Stimulated activated naive CD8-positive, alpha-beta T cell treated with anti-CD3 and anti-CD28 coated beads, Interleukin-15, Interleukin-2, amounts not matched to agents 100 ng/mL and 50 ng/mL, for 24 hours (primary cell): ENCODE results near the gene LRMDA.
"Not testable (repeated sequence)": the region's sequence is repeated elsewhere in the genome, so short reads cannot be mapped to it uniquely, and the experiment has no call there.

ENCODE experiments used
- H3K27ac Mint-ChIP-seq: one replicate; pipeline ENCODE4 v1.8.0; 2021; ENCODE audit warnings: mild to moderate bottlenecking, mixed read lengths
- H3K27me3 Mint-ChIP-seq: one replicate; pipeline ENCODE4 v1.8.0; 2021; ENCODE audit warnings: mixed read lengths
- H3K36me3 Mint-ChIP-seq: one replicate; pipeline ENCODE4 v1.8.0; 2021; ENCODE audit warnings: low read depth, mixed read lengths
- H3K4me1 Mint-ChIP-seq: one replicate; pipeline ENCODE4 v1.8.0; 2021; ENCODE audit warnings: low read depth, mixed read lengths
- H3K4me3 Mint-ChIP-seq: one replicate; pipeline ENCODE4 v1.8.0; 2021; ENCODE audit warnings: mild to moderate bottlenecking, mixed read lengths
- H3K9me3 Mint-ChIP-seq: one replicate; pipeline ENCODE4 v1.8.0; 2021; ENCODE audit warnings: mixed read lengths

LRMDA gene

GRCh38 chr10:76051007-76051936 lies 619.8 kb downstream of the LRMDA start:
- H3K4me1 Mint-ChIP-seq: no peaks in the 10 kb centered on the region
- H3K27me3 Mint-ChIP-seq: no peaks in the 10 kb centered on the region
- H3K36me3 Mint-ChIP-seq: no peaks in the 10 kb centered on the region
- H3K4me3 Mint-ChIP-seq: no peak overlapping the region
- no peaks in the 10 kb centered on the region for H3K9me3 Mint-ChIP-seq
- H3K27ac Mint-ChIP-seq: no peak overlapping the region

GRCh38 chr10:76052682-76053503 lies 621.5 kb downstream of the LRMDA start:
- Mint-ChIP-seq H3K27me3 (no peaks in the 10 kb centered on the region), H3K9me3 (peaks cover 4% of the 10 kb centered on the region), H3K4me3 (no peak overlapping the region), H3K27ac (no peak overlapping the region), H3K36me3 (no peaks in the 10 kb centered on the region), H3K4me1 (no peaks in the 10 kb centered on the region)

- Mint-ChIP-seq H3K9me3 (peaks cover 4% of the 10 kb centered on the region), H3K4me3 (no peak overlapping the region), H3K4me1 (no peaks in the 10 kb centered on the region), H3K27ac (no peak overlapping the region), H3K36me3 (no peaks in the 10 kb centered on the region), H3K27me3 (no peaks in the 10 kb centered on the region)
Observed at GRCh38 chr10:76055466-76055865, 624.0 kb downstream of the LRMDA start.

GRCh38 chr10:76055963-76056362 lies 624.5 kb downstream of the LRMDA start:
- Mint-ChIP-seq H3K36me3 (no peaks in the 10 kb centered on the region), H3K27ac (no peak overlapping the region), H3K4me1 (no peaks in the 10 kb centered on the region), H3K4me3 (no peak overlapping the region), H3K9me3 (peaks cover 4% of the 10 kb centered on the region), H3K27me3 (no peaks in the 10 kb centered on the region)

- H3K36me3 Mint-ChIP-seq, H3K9me3 Mint-ChIP-seq, H3K27me3 Mint-ChIP-seq, H3K27ac Mint-ChIP-seq, H3K4me3 Mint-ChIP-seq, H3K4me1 Mint-ChIP-seq: not testable (repeated sequence)
Observed at GRCh38 chr10:76060993-76061392, 629.6 kb downstream of the LRMDA start.

- Mint-ChIP-seq H3K27ac (no peak overlapping the region), H3K27me3 (no peaks in the 10 kb centered on the region), H3K9me3 (peaks cover 3% of the 10 kb centered on the region), H3K36me3 (no peaks in the 10 kb centered on the region), H3K4me1 (no peaks in the 10 kb centered on the region), H3K4me3 (no peak overlapping the region)
Observed at GRCh38 chr10:76066457-76066856, 635.0 kb downstream of the LRMDA start.

- no peak overlapping the region for H3K27ac Mint-ChIP-seq
- no peak overlapping the region for H3K4me3 Mint-ChIP-seq
- no peaks in the 10 kb centered on the region for H3K27me3 Mint-ChIP-seq
- H3K9me3 Mint-ChIP-seq: peaks cover 3% of the 10 kb centered on the region
- H3K4me1 Mint-ChIP-seq: no peaks in the 10 kb centered on the region
- H3K36me3 Mint-ChIP-seq: no peaks in the 10 kb centered on the region
Observed at GRCh38 chr10:76067447-76067846, 636.0 kb downstream of the LRMDA start.

GRCh38 chr10:76068856-76069255 lies 637.4 kb downstream of the LRMDA start:
- H3K27me3 Mint-ChIP-seq: no peaks in the 10 kb centered on the region
- peaks cover 3% of the 10 kb centered on the region for H3K9me3 Mint-ChIP-seq
- no peaks in the 10 kb centered on the region for H3K4me1 Mint-ChIP-seq
- no peaks in the 10 kb centered on the region for H3K36me3 Mint-ChIP-seq
- H3K27ac Mint-ChIP-seq: no peak overlapping the region
- no peak overlapping the region for H3K4me3 Mint-ChIP-seq

- no peak overlapping the region for H3K27ac Mint-ChIP-seq
- peaks cover 3% of the 10 kb centered on the region for H3K9me3 Mint-ChIP-seq
- H3K27me3 Mint-ChIP-seq: no peaks in the 10 kb centered on the region
- H3K36me3 Mint-ChIP-seq: no peaks in the 10 kb centered on the region
- H3K4me1 Mint-ChIP-seq: no peaks in the 10 kb centered on the region
- no peak overlapping the region for H3K4me3 Mint-ChIP-seq
Observed at GRCh38 chr10:76070916-76071315, 639.5 kb downstream of the LRMDA start.

GRCh38 chr10:76071653-76072365 lies 640.4 kb downstream of the LRMDA start:
- H3K4me3 Mint-ChIP-seq: no peak overlapping the region
- H3K36me3 Mint-ChIP-seq: no peaks in the 10 kb centered on the region

GRCh38 chr10:76072384-76072783 lies 641.0 kb downstream of the LRMDA start:
- no peak overlapping the region for H3K27ac Mint-ChIP-seq
- H3K36me3 Mint-ChIP-seq: no peaks in the 10 kb centered on the region
- peaks cover 3% of the 10 kb centered on the region for H3K9me3 Mint-ChIP-seq
- H3K27me3 Mint-ChIP-seq: no peaks in the 10 kb centered on the region
- H3K4me1 Mint-ChIP-seq: no peaks in the 10 kb centered on the region
- H3K4me3 Mint-ChIP-seq: no peak overlapping the region

More at GRCh38 chr10:76071653-76072365, 640.4 kb downstream of the LRMDA start:
- Mint-ChIP-seq H3K27me3 (no peaks in the 10 kb centered on the region), H3K27ac (no peak overlapping the region), H3K4me1 (no peaks in the 10 kb centered on the region), H3K9me3 (peaks cover 3% of the 10 kb centered on the region)

GRCh38 chr10:76073524-76073923 lies 642.1 kb downstream of the LRMDA start:
- Mint-ChIP-seq H3K4me3 (no peak overlapping the region), H3K4me1 (no peaks in the 10 kb centered on the region), H3K9me3 (no peaks in the 10 kb centered on the region), H3K27ac (no peak overlapping the region), H3K36me3 (no peaks in the 10 kb centered on the region), H3K27me3 (no peaks in the 10 kb centered on the region)

GRCh38 chr10:76074659-76075058 lies 643.2 kb downstream of the LRMDA start:
- Mint-ChIP-seq H3K27me3 (no peaks in the 10 kb centered on the region), H3K36me3 (no peaks in the 10 kb centered on the region), H3K27ac (no peak overlapping the region), H3K9me3 (no peaks in the 10 kb centered on the region), H3K4me1 (no peaks in the 10 kb centered on the region), H3K4me3 (no peak overlapping the region)

GRCh38 chr10:76080451-76080850 lies 649.0 kb downstream of the LRMDA start:
- no peaks in the 10 kb centered on the region for H3K9me3 Mint-ChIP-seq
- no peak overlapping the region for H3K27ac Mint-ChIP-seq
- no peaks in the 10 kb centered on the region for H3K27me3 Mint-ChIP-seq
- H3K4me3 Mint-ChIP-seq: no peak overlapping the region
- no peaks in the 10 kb centered on the region for H3K36me3 Mint-ChIP-seq
- no peaks in the 10 kb centered on the region for H3K4me1 Mint-ChIP-seq

GRCh38 chr10:76080991-76081390 lies 649.6 kb downstream of the LRMDA start:
- Mint-ChIP-seq H3K27ac (no peak overlapping the region), H3K4me3 (no peak overlapping the region), H3K27me3 (no peaks in the 10 kb centered on the region), H3K9me3 (no peaks in the 10 kb centered on the region), H3K4me1 (no peaks in the 10 kb centered on the region), H3K36me3 (no peaks in the 10 kb centered on the region)
